AG04450 (cell line): ENCODE data around the gene SMTN. TPM values are rescaled to one million over a fixed set of nuclear protein-coding genes. Genes with fewer than 3 reads are reported as not detected.

ENCODE experiments used
- CTCF ChIA-PET: fragments of 300-600, 350-600 bp; formaldehyde crosslinking; extraction: SDS; loops from one replicate; lab custom pipeline; 2022; ENCODE audit warnings: antibody characterized with exemption, inconsistent platforms; lab: Charles Lee
- POLR2A ChIA-PET: fragments of 350-600 bp; formaldehyde crosslinking; extraction: SDS; loops from one replicate; lab custom pipeline; 2021; ENCODE audit warnings: antibody characterized with exemption, inconsistent platforms; lab: Yijun Ruan, JAX
- DNase-seq: peaks from one replicate; pipeline ENCODE4 v3.0.0-alpha.2; 2011; ENCODE audit warnings: low read depth, low spot score
- H3K27ac ChIP-seq: one replicate; pipeline ENCODE4 v1.5.1; 2012; ENCODE audit warnings: low read depth, low read length, control low read depth
- H3K27me3 ChIP-seq: one replicate; pipeline ENCODE4 v1.6.0; 2012; ENCODE audit warnings: low read length; ENCODE audit not compliant: control insufficient read depth, insufficient read depth
- H3K4me3 ChIP-seq: 2 replicates; pipeline ENCODE4 v1.5.1; 2011; ENCODE audit warnings: mild to moderate bottlenecking, low read depth, low read length, control low read depth
- H3K9me3 ChIP-seq: 2 replicates; pipeline ENCODE4 v1.5.1; 2012; ENCODE audit warnings: low read length; ENCODE audit not compliant: control insufficient read depth, insufficient read depth
- CTCF ChIP-seq: IDR thresholded peaks from 2 replicates; pipeline ENCODE4 v1.5.1; 2011; ENCODE audit warnings: low read depth, low read length, control low read depth, inconsistent platforms
- polyA plus RNA-seq: library from polyadenylated mRNA; depleted of rRNA; stranded (reverse); fragments of >200 nt; gene quantifications from 2 replicates; pipeline ENCODE4 v1.2.3, GENCODE V29; 2011

Gene SMTN
- polyA plus RNA-seq, 1 experiment: 14.1 TPM

GRCh38 chr22:31100762-31101525 is 19.8 kb downstream of the SMTN start:
- ChIA-PET CTCF (interaction anchor here (0.7 kb wide), 1 partner anchor 172 kb away, joined by 4 read pairs; no protein-coding TSS in a partner anchor), POLR2A (interaction anchor here (0.6 to 2.1 kb wide), 2 partner anchors 8 to 12 kb away, joined by 3 to 15 read pairs; no protein-coding TSS in a partner anchor)
- Histone ChIP-seq H3K4me3 (no peak overlapping the region), H3K9me3 (no peaks in the 10 kb centered on the region; the same call in 1 of the 2 replicates), H3K27ac (peak overlapping the region; percentile 31), H3K27me3 (no peaks in the 10 kb centered on the region)
- no peak for DNase-seq
- no peak for TF ChIP-seq CTCF

GRCh38 chr22:31102441-31103081 is 21.4 kb downstream of the SMTN start:
- Histone ChIP-seq H3K27ac (peak overlapping the region; percentile 98), H3K9me3 (peaks cover 6% of the 10 kb centered on the region; the same call in 1 of the 2 replicates), H3K4me3 (no peak overlapping the region), H3K27me3 (no peaks in the 10 kb centered on the region)
- CTCF ChIA-PET: interaction anchor here (0.6 to 1.2 kb wide), 4 partner anchors 18 to 339 kb away, joined by 3 to 4 read pairs (median 4); no protein-coding TSS in a partner anchor
- POLR2A ChIA-PET: interaction anchor here (0.6 to 2.1 kb wide), 13 partner anchors 8 to 677 kb away, joined by 3 to 18 read pairs (median 6); partner anchors contain the start of genes MORC2, MTFP1, PIK3IP1 and RNF185
- TF ChIP-seq CTCF: no peak
- DNase-seq: peak; percentile 95

GRCh38 chr22:31103111-31103510 is 22.0 kb downstream of the SMTN start:
- POLR2A ChIA-PET: interaction anchor here (0.6 to 2.1 kb wide), 8 partner anchors 9 to 678 kb away, joined by 4 to 18 read pairs (median 6); partner anchors contain the start of genes MORC2, MTFP1, SMTN and TUG1
- Histone ChIP-seq H3K27me3 (no peaks in the 10 kb centered on the region), H3K4me3 (no peak overlapping the region), H3K9me3 (peaks cover 6% of the 10 kb centered on the region; the same call in 1 of the 2 replicates), H3K27ac (peak overlapping the region; percentile 98)
- no peak for TF ChIP-seq CTCF
- DNase-seq: no peak
- CTCF ChIA-PET: interaction anchor here (0.9 kb wide), 1 partner anchor 340 kb away, joined by 3 read pairs; no protein-coding TSS in a partner anchor

- ChIA-PET POLR2A (interaction anchor here (1.2 kb wide), 1 partner anchor 19 kb away, joined by 3 read pairs; no protein-coding TSS in a partner anchor), CTCF (no interaction called here)
- no peak for DNase-seq
- Histone ChIP-seq H3K4me3 (no peak overlapping the region), H3K27ac (no peak overlapping the region), H3K27me3 (no peaks in the 10 kb centered on the region), H3K9me3 (peaks cover 6% of the 10 kb centered on the region; the same call in 1 of the 2 replicates)
- TF ChIP-seq CTCF: no peak
These were observed 23.0 kb downstream of the SMTN start for GRCh38 chr22:31103899-31104694.
